Measurements from ENCODE around the gene KLF9. TPM values are rescaled to one million over a fixed set of nuclear protein-coding genes. Genes with fewer than 3 reads are reported as not detected.

Gene KLF9
- total RNA-seq, 2 experiments from 2014 or later = 23.7 to 24.5 TPM

- Mint-ChIP-seq H3K9me3 (no peaks in the 10 kb centered on the region), H3K4me1 (ENCODE audit: low read depth) (peaks cover 53% of the 10 kb centered on the region), H3K36me3 (peaks cover 19% of the 10 kb centered on the region), H3K4me3 (peak overlapping the region; percentile 97), H3K27me3 (peaks cover 2% of the 10 kb centered on the region), H3K27ac (peak overlapping the region; percentile 100)
- ChIA-PET POLR2A (interaction anchor here (0.6 to 3.7 kb wide), 11 partner anchors 8 to 960 kb away, joined by 3 to 47 read pairs (median 4); no protein-coding TSS in a partner anchor), CTCF (interaction anchor here (1.0 to 1.9 kb wide), 5 partner anchors 8 to 71 kb away, joined by 3 to 9 read pairs (median 3); no protein-coding TSS in a partner anchor)
- DNase-seq = peak; percentile 65
- intact Hi-C loops (cut with micrococcal nuclease) = loop anchor here (1.0 to 10.0 kb wide), 9 partner anchors 9 to 1953 kb away; partner anchors contain the start of genes CEMIP2, SMC5 and ZFAND5
These were observed 3.1 kb downstream of the KLF9 start for GRCh38 chr9:70411121-70411929.

GRCh38 chr9:70410368-70410767 lies 4.1 kb downstream of the KLF9 start:
- POLR2A ChIA-PET = interaction anchor here (1.0 to 3.7 kb wide), 7 partner anchors 10 to 154 kb away, joined by 3 to 47 read pairs (median 5); no protein-coding TSS in a partner anchor
- Mint-ChIP-seq H3K36me3 (peaks cover 19% of the 10 kb centered on the region), H3K4me3 (peak overlapping the region; percentile 97), H3K9me3 (no peaks in the 10 kb centered on the region), H3K27ac (peak overlapping the region; percentile 100), H3K27me3 (peaks cover 2% of the 10 kb centered on the region), H3K4me1 (ENCODE audit: low read depth) (peaks cover 63% of the 10 kb centered on the region)
- CTCF ChIA-PET = interaction anchor here (1.0 to 1.9 kb wide), 4 partner anchors 9 to 70 kb away, joined by 3 to 9 read pairs (median 4); no protein-coding TSS in a partner anchor
- DNase-seq = no peak
- intact Hi-C loops (cut with micrococcal nuclease) = loop anchor here (2.0 to 10.0 kb wide), 6 partner anchors 57 to 1954 kb away; partner anchors contain the start of genes CEMIP2, SMC5 and ZFAND5

GRCh38 chr9:70409800-70410199 lies 4.7 kb downstream of the KLF9 start:
- no peak for DNase-seq
- H3K27me3 Mint-ChIP-seq = peaks cover 2% of the 10 kb centered on the region
- peak overlapping the region; percentile 100 for H3K27ac Mint-ChIP-seq
- ChIA-PET POLR2A (interaction anchor here (1.3 to 3.7 kb wide), 5 partner anchors 10 to 154 kb away, joined by 3 to 47 read pairs (median 7); no protein-coding TSS in a partner anchor), CTCF (interaction anchor here (1.1 to 1.9 kb wide), 4 partner anchors 9 to 193 kb away, joined by 3 to 9 read pairs (median 4); no protein-coding TSS in a partner anchor)
- H3K9me3 Mint-ChIP-seq = no peaks in the 10 kb centered on the region
- peaks cover 63% of the 10 kb centered on the region for H3K4me1 Mint-ChIP-seq (ENCODE audit: low read depth)
- intact Hi-C loops (cut with micrococcal nuclease) = loop anchor here (2.0 to 10.0 kb wide), 6 partner anchors 58 to 1955 kb away; partner anchors contain the start of genes CEMIP2, SMC5 and ZFAND5
- peak overlapping the region; percentile 97 for H3K4me3 Mint-ChIP-seq
- H3K36me3 Mint-ChIP-seq = peaks cover 19% of the 10 kb centered on the region

- Mint-ChIP-seq H3K36me3 (peaks cover 19% of the 10 kb centered on the region), H3K27ac (peak overlapping the region; percentile 100), H3K4me3 (no peak overlapping the region), H3K9me3 (no peaks in the 10 kb centered on the region), H3K27me3 (peaks cover 2% of the 10 kb centered on the region), H3K4me1 (ENCODE audit: low read depth) (peaks cover 60% of the 10 kb centered on the region)
- DNase-seq = no peak
- ChIA-PET CTCF (interaction anchor here (1.3 kb wide), 1 partner anchor 193 kb away, joined by 5 read pairs; no protein-coding TSS in a partner anchor), POLR2A (interaction anchor here (1.6 kb wide), 1 partner anchor 111 kb away, joined by 4 read pairs; no protein-coding TSS in a partner anchor)
- intact Hi-C loops (cut with micrococcal nuclease) = no loop called here
These were observed 5.2 kb downstream of the KLF9 start for GRCh38 chr9:70409280-70409679.

GRCh38 chr9:70408393-70409040 lies 5.9 kb downstream of the KLF9 start:
- no peak overlapping the region for H3K4me3 Mint-ChIP-seq
- H3K27me3 Mint-ChIP-seq = no peaks in the 10 kb centered on the region
- peaks cover 17% of the 10 kb centered on the region for H3K36me3 Mint-ChIP-seq
- H3K4me1 Mint-ChIP-seq (ENCODE audit: low read depth) = peaks cover 67% of the 10 kb centered on the region
- intact Hi-C loops (cut with micrococcal nuclease) = no loop called here
- CTCF ChIA-PET = interaction anchor here (1.1 to 1.5 kb wide), 3 partner anchors 12 to 194 kb away, joined by 5 to 7 read pairs (median 5); no protein-coding TSS in a partner anchor
- H3K27ac Mint-ChIP-seq = peak overlapping the region; percentile 92
- POLR2A ChIA-PET = interaction anchor here (1.0 to 3.8 kb wide), 2 partner anchors 9 to 11 kb away, joined by 3 to 29 read pairs; no protein-coding TSS in a partner anchor
- no peaks in the 10 kb centered on the region for H3K9me3 Mint-ChIP-seq
- DNase-seq = no peak

- POLR2A ChIA-PET = interaction anchor here (3.8 kb wide), 1 partner anchor 13 kb away, joined by 29 read pairs; no protein-coding TSS in a partner anchor
- intact Hi-C loops (cut with micrococcal nuclease) = loop anchor here (2.0 kb wide), 2 partner anchors 14 to 66 kb away; no protein-coding TSS in a partner anchor
- peaks cover 77% of the 10 kb centered on the region for H3K4me1 Mint-ChIP-seq (ENCODE audit: low read depth)
These were observed 7.4 kb downstream of the KLF9 start for GRCh38 chr9:70407081-70407503.

GRCh38 chr9:70406434-70406862 lies 8.0 kb downstream of the KLF9 start:
- Mint-ChIP-seq H3K27me3 (no peaks in the 10 kb centered on the region), H3K36me3 (peaks cover 7% of the 10 kb centered on the region), H3K9me3 (no peaks in the 10 kb centered on the region), H3K4me1 (ENCODE audit: low read depth) (peaks cover 79% of the 10 kb centered on the region), H3K4me3 (peak overlapping the region; percentile 73), H3K27ac (peak overlapping the region; percentile 92)
- intact Hi-C loops (cut with micrococcal nuclease) = loop anchor here (2.0 kb wide), 2 partner anchors 14 to 66 kb away; no protein-coding TSS in a partner anchor
- DNase-seq = peak; percentile 69
- POLR2A ChIA-PET = interaction anchor here (3.8 kb wide), 1 partner anchor 13 kb away, joined by 29 read pairs; no protein-coding TSS in a partner anchor
- CTCF ChIA-PET = interaction anchor here (0.7 to 1.1 kb wide), 5 partner anchors 8 to 196 kb away, joined by 3 to 4 read pairs (median 3); partner anchors contain the start of gene KLF9

More at GRCh38 chr9:70407081-70407503, 7.4 kb downstream of the KLF9 start:
- H3K9me3 Mint-ChIP-seq = no peaks in the 10 kb centered on the region
- H3K4me3 Mint-ChIP-seq = peak overlapping the region; percentile 73
- peak overlapping the region; percentile 92 for H3K27ac Mint-ChIP-seq
- no peaks in the 10 kb centered on the region for H3K27me3 Mint-ChIP-seq
- CTCF ChIA-PET = interaction anchor here (1.1 to 1.5 kb wide), 2 partner anchors 14 to 195 kb away, joined by 5 to 7 read pairs; no protein-coding TSS in a partner anchor
- peaks cover 13% of the 10 kb centered on the region for H3K36me3 Mint-ChIP-seq
- no peak for DNase-seq

- H3K36me3 Mint-ChIP-seq = peaks cover 4% of the 10 kb centered on the region
- no peaks in the 10 kb centered on the region for H3K9me3 Mint-ChIP-seq
- intact Hi-C loops (cut with micrococcal nuclease) = loop anchor here (2.0 kb wide), 2 partner anchors 15 to 65 kb away; no protein-coding TSS in a partner anchor
- no peak for DNase-seq
- CTCF ChIA-PET = interaction anchor here (0.7 to 3.0 kb wide), 7 partner anchors 8 to 196 kb away, joined by 3 to 14 read pairs (median 3); partner anchors contain the start of gene KLF9
- POLR2A ChIA-PET = interaction anchor here (3.8 kb wide), 1 partner anchor 14 kb away, joined by 29 read pairs; no protein-coding TSS in a partner anchor
- peaks cover 79% of the 10 kb centered on the region for H3K4me1 Mint-ChIP-seq (ENCODE audit: low read depth)
- no peaks in the 10 kb centered on the region for H3K27me3 Mint-ChIP-seq
- peak overlapping the region; percentile 92 for H3K27ac Mint-ChIP-seq
- H3K4me3 Mint-ChIP-seq = peak overlapping the region; percentile 73
These were observed 8.5 kb downstream of the KLF9 start for GRCh38 chr9:70405808-70406433.

- H3K4me3 Mint-ChIP-seq = no peak overlapping the region
- peaks cover 79% of the 10 kb centered on the region for H3K4me1 Mint-ChIP-seq (ENCODE audit: low read depth)
- intact Hi-C loops (cut with micrococcal nuclease) = no loop called here
These were observed 10.2 kb downstream of the KLF9 start for GRCh38 chr9:70404261-70404660.

GRCh38 chr9:70403618-70404025 lies 10.8 kb downstream of the KLF9 start:
- no peak overlapping the region for H3K4me3 Mint-ChIP-seq

More at GRCh38 chr9:70404261-70404660, 10.2 kb downstream of the KLF9 start:
- no peak for DNase-seq
- ChIA-PET CTCF (interaction anchor here (1.0 to 3.0 kb wide), 3 partner anchors 11 to 198 kb away, joined by 3 to 14 read pairs (median 11); no protein-coding TSS in a partner anchor), POLR2A (interaction anchor here (1.0 to 2.2 kb wide), 2 partner anchors 10 to 15 kb away, joined by 3 to 5 read pairs; partner anchors contain the start of gene KLF9)
- Mint-ChIP-seq H3K36me3 (no peaks in the 10 kb centered on the region), H3K27ac (peak overlapping the region; percentile 60), H3K9me3 (no peaks in the 10 kb centered on the region), H3K27me3 (no peaks in the 10 kb centered on the region)

More at GRCh38 chr9:70403618-70404025, 10.8 kb downstream of the KLF9 start:
- no peak for DNase-seq
- no peaks in the 10 kb centered on the region for H3K27me3 Mint-ChIP-seq
- H3K27ac Mint-ChIP-seq = peak overlapping the region; percentile 73
- intact Hi-C loops (cut with micrococcal nuclease) = no loop called here
- H3K9me3 Mint-ChIP-seq = no peaks in the 10 kb centered on the region
- POLR2A ChIA-PET = interaction anchor here (1.0 to 2.2 kb wide), 2 partner anchors 8 to 15 kb away, joined by 3 to 5 read pairs; no protein-coding TSS in a partner anchor
- CTCF ChIA-PET = interaction anchor here (1.0 to 3.0 kb wide), 2 partner anchors 10 to 199 kb away, joined by 3 to 14 read pairs; no protein-coding TSS in a partner anchor
- no peaks in the 10 kb centered on the region for H3K36me3 Mint-ChIP-seq
- peaks cover 84% of the 10 kb centered on the region for H3K4me1 Mint-ChIP-seq (ENCODE audit: low read depth)

Measured in activated CD4-positive, alpha-beta memory T cell treated with anti-CD3 and anti-CD28 coated beads for 36 hours (primary cell).